Right forelimb (tissue), 1 donor: ENCODE data around the gene GRM7.

ENCODE experiments used
- DNase-seq: peaks from one replicate; pipeline ENCODE4 v3.0.0-alpha.2; 2018

GRM7 gene

GRCh38 chr3:7607083-7607482 is 746.2 kb downstream of the GRM7 start:
- no peak for DNase-seq

- DNase-seq: no peak
These were observed 746.8 kb downstream of the GRM7 start for GRCh38 chr3:7607676-7608075.

- DNase-seq: no peak
These were observed 749.7 kb downstream of the GRM7 start for GRCh38 chr3:7610634-7611033.

- DNase-seq: no peak
These were observed 754.1 kb downstream of the GRM7 start for GRCh38 chr3:7615043-7615442.

- DNase-seq: no peak
These were observed 757.7 kb downstream of the GRM7 start for GRCh38 chr3:7618606-7619005.

GRCh38 chr3:7620401-7620800 is 759.5 kb downstream of the GRM7 start:
- DNase-seq: no peak

GRCh38 chr3:7621046-7621630 is 760.2 kb downstream of the GRM7 start:
- DNase-seq: no peak

- DNase-seq: no peak
These were observed 760.7 kb downstream of the GRM7 start for GRCh38 chr3:7621651-7622050.

GRCh38 chr3:7625021-7625420 is 764.1 kb downstream of the GRM7 start:
- DNase-seq: no peak

- DNase-seq: no peak
These were observed 769.5 kb downstream of the GRM7 start for GRCh38 chr3:7630351-7630911.

GRCh38 chr3:7630925-7631324 is 770.0 kb downstream of the GRM7 start:
- DNase-seq: no peak

GRCh38 chr3:7632305-7632704 is 771.4 kb downstream of the GRM7 start:
- DNase-seq: no peak

GRCh38 chr3:7637694-7638093 is 776.8 kb downstream of the GRM7 start:
- DNase-seq: no peak

GRCh38 chr3:7638103-7638502 is 777.2 kb downstream of the GRM7 start:
- DNase-seq: no peak

GRCh38 chr3:7640787-7641186 is 779.9 kb downstream of the GRM7 start:
- no peak for DNase-seq

- DNase-seq: no peak
These were observed 785.9 kb downstream of the GRM7 start for GRCh38 chr3:7646851-7647250.

- no peak for DNase-seq
These were observed 789.6 kb downstream of the GRM7 start for GRCh38 chr3:7650466-7650865.

GRCh38 chr3:7651274-7651673 is 790.4 kb downstream of the GRM7 start:
- DNase-seq: no peak

- DNase-seq: no peak
These were observed 796.5 kb downstream of the GRM7 start for GRCh38 chr3:7657214-7658112.

- no peak for DNase-seq
These were observed 797.4 kb downstream of the GRM7 start for GRCh38 chr3:7658294-7658693.

- no peak for DNase-seq
These were observed 798.2 kb downstream of the GRM7 start for GRCh38 chr3:7659079-7659478.

- no peak for DNase-seq
These were observed 802.9 kb downstream of the GRM7 start for GRCh38 chr3:7663771-7664170.

- DNase-seq: no peak
These were observed 806.9 kb downstream of the GRM7 start for GRCh38 chr3:7667774-7668173.

GRCh38 chr3:7669641-7670040 is 808.7 kb downstream of the GRM7 start:
- DNase-seq: no peak
